Measurements from ENCODE around the gene S100PBP. TPM values are rescaled to one million over a fixed set of nuclear protein-coding genes. Genes with fewer than 3 reads are reported as not detected.

S100PBP gene
- total and polyA plus RNA-seq, 8 donors: 2.9 to 253 (median 19.8) TPM

- Histone ChIP-seq H3K36me3 (no peaks in the 10 kb centered on the region), H3K27me3 (peaks cover 6 to 32% (median 27%) of the 10 kb centered on the region in 3 donors), H3K27ac (no peak overlapping the region), H3K9me3 (no peaks in the 10 kb centered on the region), H3K4me1 (peaks cover 14 to 37% (median 27%) of the 10 kb centered on the region in 4 donors), H3K4me3 (no peak overlapping the region)
- TF ChIP-seq CTCF (IDR thresholded peaks at IDR 0.05) (no peak), POLR2A (IDR thresholded peaks at IDR 0.05) (no peak), EP300 (IDR thresholded peaks at IDR 0.05) (no peak), POLR2AphosphoS5 (IDR thresholded peaks at IDR 0.05) (no peak)
- WGBS, 5 donors: 53 to 70% (median 63%) methylated on average over 5 of the region's 5 CpGs
- intact Hi-C loops (cut with DNase I; ENCODE audit: low total_unique reads): no loop called here
- no peak for DNase-seq
Measured at GRCh38 chr1:32881291-32881690, 63.8 kb downstream of the S100PBP start.

- intact Hi-C loops (cut with DNase I; ENCODE audit: low total_unique reads): no loop called here
- 20 to 31% (median 25%) methylated on average over 13 to 22 of the region's 22 CpGs for WGBS, 5 donors
- Histone ChIP-seq H3K4me3 (no peak overlapping the region), H3K9me3 (no peaks in the 10 kb centered on the region), H3K36me3 (no peaks in the 10 kb centered on the region), H3K27ac (no peak overlapping the region), H3K27me3 (peaks cover 11 to 41% (median 29%) of the 10 kb centered on the region in 3 donors), H3K4me1 (peaks cover 17 to 38% (median 31%) of the 10 kb centered on the region in 4 donors)
- TF ChIP-seq POLR2AphosphoS5 (IDR thresholded peaks at IDR 0.05) (no peak), POLR2A (IDR thresholded peaks at IDR 0.05) (no peak), EP300 (IDR thresholded peaks at IDR 0.05) (no peak), CTCF (IDR thresholded peaks at IDR 0.05) (no peak)
- peak; percentile 49 to 50 for DNase-seq
Measured at GRCh38 chr1:32881871-32882850, 64.7 kb downstream of the S100PBP start.

GRCh38 chr1:32883338-32884031 lies 66.0 kb downstream of the S100PBP start:
- 76 to 80% (median 77%) methylated on average over 7 of the region's 7 CpGs for WGBS, 5 donors

GRCh38 chr1:32884032-32884372 lies 66.5 kb downstream of the S100PBP start:
- intact Hi-C loops (cut with DNase I; ENCODE audit: low total_unique reads): no loop called here
- no peaks in the 10 kb centered on the region for H3K9me3 ChIP-seq
- 55 to 77% (median 68%) methylated on average over 3 to 4 of the region's 4 CpGs for WGBS, 5 donors
- DNase-seq: no peak
- H3K4me3 ChIP-seq: no peak overlapping the region
- peaks cover 17 to 30% (median 26%) of the 10 kb centered on the region in 4 donors for H3K4me1 ChIP-seq
- H3K27me3 ChIP-seq: peaks cover 11 to 53% (median 36%) of the 10 kb centered on the region in 3 donors
- H3K27ac ChIP-seq: no peak overlapping the region
- TF ChIP-seq EP300 (IDR thresholded peaks at IDR 0.05) (no peak), POLR2AphosphoS5 (IDR thresholded peaks at IDR 0.05) (no peak), CTCF (IDR thresholded peaks at IDR 0.05) (no peak), POLR2A (IDR thresholded peaks at IDR 0.05) (no peak)
- H3K36me3 ChIP-seq: no peaks in the 10 kb centered on the region

More at GRCh38 chr1:32883338-32884031, 66.0 kb downstream of the S100PBP start:
- H3K4me1 ChIP-seq: peaks cover 17 to 30% (median 26%) of the 10 kb centered on the region in 4 donors
- peaks cover 11 to 48% (median 36%) of the 10 kb centered on the region in 3 donors for H3K27me3 ChIP-seq
- H3K27ac ChIP-seq: no peak overlapping the region
- no peak for TF ChIP-seq EP300 (IDR thresholded peaks at IDR 0.05)
- no peak for TF ChIP-seq POLR2A (IDR thresholded peaks at IDR 0.05)
- intact Hi-C loops (cut with DNase I; ENCODE audit: low total_unique reads): no loop called here
- no peaks in the 10 kb centered on the region for H3K36me3 ChIP-seq
- H3K9me3 ChIP-seq: no peaks in the 10 kb centered on the region
- no peak overlapping the region for H3K4me3 ChIP-seq
- DNase-seq: no peak

Measured in stomach (tissue), 9 donors.